NCI-H524 (cell line): ENCODE measurements around the gene ZNF597.

Experiments used
- DNase-seq, 2 experiments: peaks; one replicate each; lab custom pipeline; 2025; lab: John Stamatoyannopoulos, UW

ZNF597 gene

GRCh38 chr16:3454631-3455147 lies 11.4 kb upstream of the ZNF597 start:
- no peak for DNase-seq

GRCh38 chr16:3454093-3454492 lies 10.8 kb upstream of the ZNF597 start:
- no peak for DNase-seq

GRCh38 chr16:3444032-3444388 lies 706 bp upstream of the ZNF597 start:
- no peak for DNase-seq

- no peak for DNase-seq
Measured at GRCh38 chr16:3439637-3440036, 3.7 kb downstream of the ZNF597 start.

- DNase-seq, result no peak
Measured at GRCh38 chr16:3434373-3434772, 8.9 kb downstream of the ZNF597 start.

- DNase-seq, result no peak
Measured at GRCh38 chr16:3431779-3432219, 11.5 kb downstream of the ZNF597 start.

- DNase-seq, result no peak
Measured at GRCh38 chr16:3413730-3414379, 29.4 kb downstream of the ZNF597 start.

- no peak for DNase-seq
Measured at GRCh38 chr16:3408561-3409197, 34.6 kb downstream of the ZNF597 start.

GRCh38 chr16:3401719-3402397 lies 41.4 kb downstream of the ZNF597 start:
- no peak for DNase-seq

- DNase-seq, result peak; percentile 98 to 100
Measured at GRCh38 chr16:3400779-3401688, 42.3 kb downstream of the ZNF597 start, which contains the start of the genes ZNF174 and ZSCAN32. Gene ZNF174 (plus strand): TSS chr16:3401215. CDS start chr16:3402005, 790 bp downstream. Gene ZSCAN32 (minus strand): TSS chr16:3401004. CDS start chr16:3397557, 3,447 bp downstream.

- no peak for DNase-seq
Measured at GRCh38 chr16:3400446-3400778, 42.9 kb downstream of the ZNF597 start.

- no peak for DNase-seq
Measured at GRCh38 chr16:3389663-3390338, 53.5 kb downstream of the ZNF597 start.

- DNase-seq, result no peak
Measured at GRCh38 chr16:3388325-3388724, 55.0 kb downstream of the ZNF597 start.

- no peak for DNase-seq
Measured at GRCh38 chr16:3383045-3383448, 60.3 kb downstream of the ZNF597 start.
